ENCODE results near the gene NTSR1. TPM values are rescaled to one million over a fixed set of nuclear protein-coding genes. Genes with fewer than 3 reads are reported as not detected.

The NTSR1 gene
- polyA plus RNA-seq, 4 donors = 0.34 to 1.2 TPM; not detected in 2

GRCh38 chr20:62706344-62706743 is 2.3 kb upstream of the NTSR1 start:
- WGBS, 3 donors = 83 to 84% (median 83%) methylated on average over 12 of the region's 12 CpGs
- no peak overlapping the region for H3K4me3 ChIP-seq (ENCODE audit: low read depth in 1 of 3, low read length in 3 of 3)
- no peaks in the 10 kb centered on the region for H3K9me3 ChIP-seq (ENCODE audit: control insufficient read depth in 2 of 2, insufficient read depth in 1 of 2, low read depth in 1 of 2, low read length in 1 of 2)
- peaks cover 0 to 9% (median 0%) of the 10 kb centered on the region in 3 donors for H3K4me1 ChIP-seq (ENCODE audit: control insufficient read depth in 3 of 3, insufficient read depth in 2 of 3, low read depth in 1 of 3, low read length in 2 of 3)
- H3K36me3 ChIP-seq (ENCODE audit: control insufficient read depth in 3 of 3, insufficient read depth in 2 of 3, low read depth in 1 of 3, low read length in 3 of 3) = no peaks in the 10 kb centered on the region
- DNase-seq = no peak
- peaks cover 10 to 45% (median 14%) of the 10 kb centered on the region in 3 donors for H3K27me3 ChIP-seq (ENCODE audit: control insufficient read depth in 3 of 3, insufficient read depth in 3 of 3, low read length in 3 of 3)
- no peak for FAIRE-seq
- H3K27ac ChIP-seq (ENCODE audit: low read depth in 1 of 3, low read length in 2 of 3) = no peak overlapping the region

GRCh38 chr20:62706857-62707256 is 1.8 kb upstream of the NTSR1 start:
- Histone ChIP-seq H3K27me3 (ENCODE audit: control insufficient read depth in 3 of 3, insufficient read depth in 3 of 3, low read length in 3 of 3) (peaks cover 10 to 49% (median 14%) of the 10 kb centered on the region in 3 donors), H3K4me1 (ENCODE audit: control insufficient read depth in 3 of 3, insufficient read depth in 2 of 3, low read depth in 1 of 3, low read length in 2 of 3) (peaks cover 0 to 9% (median 0%) of the 10 kb centered on the region in 3 donors), H3K36me3 (ENCODE audit: control insufficient read depth in 3 of 3, insufficient read depth in 2 of 3, low read depth in 1 of 3, low read length in 3 of 3) (no peaks in the 10 kb centered on the region), H3K4me3 (ENCODE audit: low read depth in 1 of 3, low read length in 3 of 3) (no peak overlapping the region), H3K27ac (ENCODE audit: low read depth in 1 of 3, low read length in 2 of 3) (no peak overlapping the region), H3K9me3 (ENCODE audit: control insufficient read depth in 2 of 2, insufficient read depth in 1 of 2, low read depth in 1 of 2, low read length in 1 of 2) (no peaks in the 10 kb centered on the region)
- DNase-seq (no peak), FAIRE-seq (no peak)
- 69 to 81% (median 78%) methylated on average over 12 of the region's 12 CpGs for WGBS, 3 donors

DNA sequence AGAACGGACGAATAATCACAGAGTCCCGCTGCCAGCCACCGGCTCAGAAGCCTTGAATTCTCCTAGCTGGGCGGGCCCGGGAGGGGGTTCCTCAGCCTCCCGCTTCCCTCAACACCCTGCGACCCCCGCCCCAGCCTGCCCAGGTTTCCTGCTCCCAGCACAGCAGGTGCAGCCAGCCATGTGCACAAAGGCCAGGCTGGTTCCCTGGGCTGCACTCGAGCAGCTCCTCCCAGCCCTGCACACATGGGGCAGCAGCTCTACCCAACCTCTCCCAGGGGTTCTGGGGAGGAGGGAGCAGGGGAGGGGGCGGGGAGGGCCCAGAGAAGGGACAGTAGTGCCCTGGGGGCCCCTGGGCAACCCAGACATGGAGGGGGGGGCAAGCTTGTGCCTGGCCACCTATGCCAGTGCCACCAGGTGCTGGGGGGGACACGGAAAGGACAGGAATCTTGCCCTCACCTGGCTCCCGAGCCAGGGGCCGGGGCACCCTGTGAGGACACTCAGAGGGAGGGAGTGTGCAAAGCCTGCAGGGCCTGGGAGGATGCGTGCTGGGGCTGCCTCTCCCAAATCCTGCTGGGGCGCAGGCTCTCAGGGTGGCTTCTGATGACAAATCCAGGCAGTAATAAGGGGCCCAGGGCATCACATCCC is 1.2 kb upstream of the NTSR1 start:
- peaks cover 10 to 51% (median 14%) of the 10 kb centered on the region in 3 donors for H3K27me3 ChIP-seq (ENCODE audit: control insufficient read depth in 3 of 3, insufficient read depth in 3 of 3, low read length in 3 of 3)
- peaks cover 0 to 9% (median 0%) of the 10 kb centered on the region in 3 donors for H3K4me1 ChIP-seq (ENCODE audit: control insufficient read depth in 3 of 3, insufficient read depth in 2 of 3, low read depth in 1 of 3, low read length in 2 of 3)
- WGBS, 3 donors = 40 to 53% (median 53%) methylated on average over 15 to 16 of the region's 16 CpGs
- H3K36me3 ChIP-seq (ENCODE audit: control insufficient read depth in 3 of 3, insufficient read depth in 2 of 3, low read depth in 1 of 3, low read length in 3 of 3) = no peaks in the 10 kb centered on the region
- H3K27ac ChIP-seq (ENCODE audit: low read depth in 1 of 3, low read length in 2 of 3) = no peak overlapping the region
- DNase-seq (no peak), FAIRE-seq (no peak)
- H3K4me3 ChIP-seq (ENCODE audit: low read depth in 1 of 3, low read length in 3 of 3) = no peak overlapping the region
- H3K9me3 ChIP-seq (ENCODE audit: control insufficient read depth in 2 of 2, insufficient read depth in 1 of 2, low read depth in 1 of 2, low read length in 1 of 2) = no peaks in the 10 kb centered on the region

DNA sequence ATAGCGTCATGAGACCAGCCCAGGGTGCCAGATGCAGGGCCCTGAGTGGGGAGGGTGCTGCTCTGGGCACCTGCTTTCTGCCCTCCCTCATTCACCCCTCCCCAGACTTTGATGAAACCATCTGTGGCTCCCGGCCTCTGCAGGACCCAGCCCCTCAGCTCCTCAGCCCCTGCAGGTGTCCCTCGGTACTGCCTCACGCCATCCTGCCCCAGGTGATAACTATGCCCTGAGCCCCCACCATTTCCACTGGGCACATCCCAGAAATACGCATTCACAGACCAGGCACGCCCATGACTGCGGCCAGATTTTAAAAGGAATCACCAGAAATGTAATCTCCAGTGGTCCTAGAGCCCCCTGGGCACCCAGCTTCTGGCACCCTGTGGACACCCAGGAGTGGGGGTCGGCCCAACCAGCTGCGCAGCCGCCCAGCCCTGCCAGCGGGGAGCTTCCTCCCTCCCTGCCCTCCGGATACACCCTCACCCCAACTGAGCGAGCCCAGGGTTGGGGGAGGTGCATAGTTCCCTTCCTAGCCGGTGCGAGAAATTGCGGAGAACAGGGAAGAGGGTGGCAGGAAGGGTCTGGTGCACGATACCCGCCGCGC is 615 bp upstream of the NTSR1 start:
- Histone ChIP-seq H3K4me3 (ENCODE audit: low read depth in 1 of 3, low read length in 3 of 3) (no peak overlapping the region), H3K36me3 (ENCODE audit: control insufficient read depth in 3 of 3, insufficient read depth in 2 of 3, low read depth in 1 of 3, low read length in 3 of 3) (no peaks in the 10 kb centered on the region), H3K27ac (ENCODE audit: low read depth in 1 of 3, low read length in 2 of 3) (no peak overlapping the region), H3K9me3 (ENCODE audit: control insufficient read depth in 2 of 2, insufficient read depth in 1 of 2, low read depth in 1 of 2, low read length in 1 of 2) (no peaks in the 10 kb centered on the region), H3K4me1 (ENCODE audit: control insufficient read depth in 3 of 3, insufficient read depth in 2 of 3, low read depth in 1 of 3, low read length in 2 of 3) (peaks cover 0 to 9% (median 0%) of the 10 kb centered on the region in 3 donors), H3K27me3 (ENCODE audit: control insufficient read depth in 3 of 3, insufficient read depth in 3 of 3, low read length in 3 of 3) (peaks cover 10 to 51% (median 14%) of the 10 kb centered on the region in 3 donors)
- DNase-seq (no peak), FAIRE-seq (no peak)
- WGBS, 3 donors = 5 to 7% (median 6%) methylated on average over 16 to 20 of the region's 20 CpGs

DNA sequence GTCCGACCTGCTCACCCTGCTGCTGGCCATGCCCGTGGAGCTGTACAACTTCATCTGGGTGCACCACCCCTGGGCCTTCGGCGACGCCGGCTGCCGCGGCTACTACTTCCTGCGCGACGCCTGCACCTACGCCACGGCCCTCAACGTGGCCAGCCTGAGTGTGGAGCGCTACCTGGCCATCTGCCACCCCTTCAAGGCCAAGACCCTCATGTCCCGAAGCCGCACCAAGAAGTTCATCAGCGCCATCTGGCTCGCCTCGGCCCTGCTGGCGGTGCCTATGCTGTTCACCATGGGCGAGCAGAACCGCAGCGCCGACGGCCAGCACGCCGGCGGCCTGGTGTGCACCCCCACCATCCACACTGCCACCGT is 885 bp downstream of the NTSR1 start:
- H3K36me3 ChIP-seq (ENCODE audit: control insufficient read depth in 3 of 3, insufficient read depth in 2 of 3, low read depth in 1 of 3, low read length in 3 of 3) = no peaks in the 10 kb centered on the region
- H3K27ac ChIP-seq (ENCODE audit: low read depth in 1 of 3, low read length in 2 of 3) = no peak overlapping the region
- H3K9me3 ChIP-seq (ENCODE audit: control insufficient read depth in 2 of 2, insufficient read depth in 1 of 2, low read depth in 1 of 2, low read length in 1 of 2) = no peaks in the 10 kb centered on the region
- DNase-seq (no peak), FAIRE-seq (no peak)
- peaks cover 0 to 2% (median 0%) of the 10 kb centered on the region in 3 donors for H3K4me1 ChIP-seq (ENCODE audit: control insufficient read depth in 3 of 3, insufficient read depth in 2 of 3, low read depth in 1 of 3, low read length in 2 of 3)
- no peak overlapping the region for H3K4me3 ChIP-seq (ENCODE audit: low read depth in 1 of 3, low read length in 3 of 3)
- WGBS, 3 donors = 78 to 85% (median 84%) methylated on average over 24 to 30 of the region's 30 CpGs
- peaks cover 10 to 48% (median 14%) of the 10 kb centered on the region in 3 donors for H3K27me3 ChIP-seq (ENCODE audit: control insufficient read depth in 3 of 3, insufficient read depth in 3 of 3, low read length in 3 of 3)

- no peaks in the 10 kb centered on the region for H3K4me1 ChIP-seq (ENCODE audit: control insufficient read depth in 3 of 3, insufficient read depth in 2 of 3, low read depth in 1 of 3, low read length in 2 of 3)
- WGBS, 3 donors = 72 to 76% (median 76%) methylated on average over 20 of the region's 20 CpGs
- no peak overlapping the region for H3K27ac ChIP-seq (ENCODE audit: low read depth in 1 of 3, low read length in 2 of 3)
- H3K9me3 ChIP-seq (ENCODE audit: control insufficient read depth in 2 of 2, insufficient read depth in 1 of 2, low read depth in 1 of 2, low read length in 1 of 2) = no peaks in the 10 kb centered on the region
- DNase-seq (no peak), FAIRE-seq (no peak)
- H3K4me3 ChIP-seq (ENCODE audit: low read depth in 1 of 3, low read length in 3 of 3) = no peak overlapping the region
- H3K36me3 ChIP-seq (ENCODE audit: control insufficient read depth in 3 of 3, insufficient read depth in 2 of 3, low read depth in 1 of 3, low read length in 3 of 3) = no peaks in the 10 kb centered on the region
- peaks cover 10 to 48% (median 14%) of the 10 kb centered on the region in 3 donors for H3K27me3 ChIP-seq (ENCODE audit: control insufficient read depth in 3 of 3, insufficient read depth in 3 of 3, low read length in 3 of 3)
Measured at GRCh38 chr20:62710221-62710885, 1.7 kb downstream of the NTSR1 start.

- Histone ChIP-seq H3K36me3 (ENCODE audit: control insufficient read depth in 3 of 3, insufficient read depth in 2 of 3, low read depth in 1 of 3, low read length in 3 of 3) (no peaks in the 10 kb centered on the region), H3K4me3 (ENCODE audit: low read depth in 1 of 3, low read length in 3 of 3) (no peak overlapping the region), H3K9me3 (ENCODE audit: control insufficient read depth in 2 of 2, insufficient read depth in 1 of 2, low read depth in 1 of 2, low read length in 1 of 2) (no peaks in the 10 kb centered on the region), H3K4me1 (ENCODE audit: control insufficient read depth in 3 of 3, insufficient read depth in 2 of 3, low read depth in 1 of 3, low read length in 2 of 3) (no peaks in the 10 kb centered on the region), H3K27me3 (ENCODE audit: control insufficient read depth in 3 of 3, insufficient read depth in 3 of 3, low read length in 3 of 3) (peaks cover 10 to 44% (median 14%) of the 10 kb centered on the region in 3 donors), H3K27ac (ENCODE audit: low read depth in 1 of 3, low read length in 2 of 3) (no peak overlapping the region)
- WGBS, 3 donors = 46 to 53% (median 49%) methylated on average over 21 to 23 of the region's 23 CpGs
- DNase-seq (no peak), FAIRE-seq (no peak)
Measured at GRCh38 chr20:62710886-62711702, 2.5 kb downstream of the NTSR1 start.

DNA sequence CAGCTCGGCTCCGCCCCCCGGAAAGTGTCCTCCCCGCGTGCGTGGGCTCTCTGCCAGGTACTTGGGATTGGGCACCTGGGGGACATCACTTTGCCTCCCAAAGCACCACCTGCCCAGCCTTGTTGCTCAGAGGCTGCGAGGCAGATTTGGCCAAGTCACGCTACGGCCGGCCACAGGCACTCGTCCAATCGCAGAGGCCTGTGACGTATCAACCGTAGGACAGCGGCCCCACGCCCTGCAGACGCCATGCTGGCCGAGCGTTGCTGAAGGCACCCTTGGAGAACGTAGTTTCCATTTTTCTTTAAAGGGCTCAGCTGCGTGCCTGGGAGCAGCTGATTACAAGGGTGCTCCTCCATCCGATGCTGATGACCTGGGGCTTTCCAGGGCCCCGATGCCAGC is 3.1 kb downstream of the NTSR1 start:
- DNase-seq (no peak), FAIRE-seq (no peak)
- no peaks in the 10 kb centered on the region for H3K9me3 ChIP-seq (ENCODE audit: control insufficient read depth in 2 of 2, insufficient read depth in 1 of 2, low read depth in 1 of 2, low read length in 1 of 2)
- no peaks in the 10 kb centered on the region for H3K4me1 ChIP-seq (ENCODE audit: control insufficient read depth in 3 of 3, insufficient read depth in 2 of 3, low read depth in 1 of 3, low read length in 2 of 3)
- no peak overlapping the region for H3K4me3 ChIP-seq (ENCODE audit: low read depth in 1 of 3, low read length in 3 of 3)
- 38 to 55% (median 44%) methylated on average over 21 to 23 of the region's 23 CpGs for WGBS, 3 donors
- H3K27me3 ChIP-seq (ENCODE audit: control insufficient read depth in 3 of 3, insufficient read depth in 3 of 3, low read length in 3 of 3) = peaks cover 10 to 42% (median 14%) of the 10 kb centered on the region in 3 donors
- H3K36me3 ChIP-seq (ENCODE audit: control insufficient read depth in 3 of 3, insufficient read depth in 2 of 3, low read depth in 1 of 3, low read length in 3 of 3) = no peaks in the 10 kb centered on the region
- H3K27ac ChIP-seq (ENCODE audit: low read depth in 1 of 3, low read length in 2 of 3) = no peak overlapping the region
